Stimulated activated CD8-positive, alpha-beta memory T cell treated with anti-CD3 and anti-CD28 coated beads, Interleukin-15, amount 100 ng/mL, for 1 hour (primary cell): ENCODE measurements around the gene VASH1.
A peak's percentile ranks its signal among the peaks of the same experiment; 100 is the strongest.

Source experiments
- DNase-seq: peaks from one replicate; pipeline ENCODE4 v3.0.0-alpha.2; 2020; ENCODE audit warnings: low read depth

The VASH1 gene

DNA sequence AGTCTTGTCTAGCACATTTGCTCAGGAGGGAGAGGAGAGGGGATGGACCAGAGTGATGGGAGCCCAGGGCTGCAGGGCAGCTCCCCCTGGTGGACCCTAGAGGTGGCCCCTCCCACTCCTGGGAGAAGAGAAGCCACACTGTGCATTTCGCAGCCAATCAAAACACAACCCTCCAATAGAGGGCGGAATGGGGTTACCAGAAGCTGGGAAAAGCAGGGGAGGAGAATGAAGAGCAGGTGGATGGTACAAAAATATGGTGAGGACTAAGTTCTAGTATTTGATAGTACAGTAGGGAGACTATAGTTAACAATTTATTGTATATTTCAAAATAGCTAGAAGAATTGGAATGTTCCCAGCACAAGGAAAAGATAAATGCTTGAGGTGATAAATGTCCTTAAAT is 23.6 kb downstream of the VASH1 start:
- DNase-seq = peak; percentile 12

DNA sequence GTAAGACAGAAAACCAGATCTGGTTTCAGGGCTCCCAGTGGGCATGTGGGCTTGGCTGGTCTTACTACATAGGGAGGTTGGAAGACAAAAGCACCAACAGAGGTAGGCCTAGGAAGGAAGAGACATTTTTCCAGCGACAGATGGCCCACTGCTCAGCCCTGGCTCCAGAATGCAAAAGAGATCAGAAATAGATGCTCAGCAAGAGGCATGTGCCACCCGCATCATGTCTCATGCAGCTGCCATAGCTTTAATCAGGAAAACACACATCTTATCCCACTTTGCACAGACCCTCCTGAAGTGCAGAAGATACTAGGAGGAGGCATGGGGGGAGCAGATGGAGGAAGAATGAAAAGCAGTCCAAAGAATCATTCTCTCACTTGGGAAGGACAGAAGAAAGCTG is 25.3 kb downstream of the VASH1 start:
- DNase-seq = no peak

DNA sequence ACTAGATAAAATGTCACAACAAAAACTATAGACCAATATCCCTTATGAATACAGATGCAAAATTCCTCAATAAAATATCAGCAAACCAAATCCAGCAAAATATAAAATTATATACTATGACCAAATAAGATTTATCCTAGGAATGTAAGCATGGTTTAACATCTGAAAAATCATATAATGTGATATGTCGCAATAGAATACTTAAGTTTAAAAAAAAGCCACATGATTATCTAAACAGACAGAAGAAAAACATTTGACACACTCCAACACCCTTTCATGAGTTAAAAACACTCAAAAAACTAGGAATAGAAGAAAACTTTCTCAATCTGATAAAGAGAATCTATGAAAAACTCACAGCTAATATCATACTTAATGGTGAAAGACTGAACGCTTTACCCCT is 31.2 kb downstream of the VASH1 start:
- no peak for DNase-seq

DNA sequence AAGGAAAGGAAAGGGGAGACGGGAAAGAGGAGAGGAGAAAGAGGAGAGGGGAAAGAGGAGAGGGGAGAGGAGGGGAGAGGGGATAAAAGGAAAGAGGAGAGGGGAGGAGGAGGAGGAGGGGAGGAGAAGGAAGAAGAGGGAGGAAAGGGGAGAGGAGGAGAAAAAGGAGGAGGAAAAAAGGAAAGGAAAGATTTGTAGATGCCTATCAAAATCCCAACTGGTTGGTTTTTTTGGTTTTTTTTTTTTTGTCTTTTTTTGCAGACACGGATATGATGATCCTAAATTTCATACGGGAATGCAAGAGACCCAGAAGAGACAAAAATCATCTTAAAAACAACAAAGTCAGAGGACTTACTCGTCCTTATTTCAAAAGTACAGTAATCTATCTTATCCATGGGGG is 32.1 kb downstream of the VASH1 start:
- no peak for DNase-seq

DNA sequence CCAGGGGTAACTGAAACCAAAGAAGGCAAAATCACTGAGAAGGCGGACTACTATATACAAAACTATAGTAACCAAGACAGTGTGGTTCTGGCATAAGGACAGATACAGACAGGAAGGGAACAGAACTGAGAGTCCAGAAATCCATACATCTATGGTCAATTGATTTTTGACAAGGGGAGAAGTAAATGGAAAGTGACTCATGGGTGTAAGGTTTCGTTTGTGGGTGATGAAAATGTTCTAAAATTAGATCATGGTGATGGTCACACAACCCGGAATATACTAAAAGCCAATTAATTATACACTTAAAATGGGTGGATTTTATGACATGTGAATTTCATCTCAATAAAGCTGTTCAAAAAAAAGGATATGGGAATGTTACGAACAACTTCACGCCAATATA is 32.7 kb downstream of the VASH1 start:
- no peak for DNase-seq

DNA sequence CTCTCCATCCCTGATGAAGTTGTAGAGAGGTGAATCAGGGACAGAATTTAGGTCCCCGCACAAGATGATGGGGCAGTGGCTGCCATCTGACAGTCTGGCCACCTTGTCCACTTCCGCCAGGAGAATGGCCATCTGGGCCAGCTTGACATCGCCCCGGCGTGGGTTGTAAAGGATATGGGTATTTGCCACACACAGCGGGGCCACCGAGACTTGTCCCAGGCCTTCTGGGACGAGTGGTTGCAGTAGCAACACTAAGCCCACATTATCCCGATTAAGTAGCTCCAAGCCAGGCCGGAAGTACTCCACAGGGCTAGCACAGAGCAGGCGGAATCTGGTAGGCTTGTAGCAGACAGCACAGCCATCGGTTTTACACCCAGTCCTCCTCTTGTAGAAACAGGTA is 45.2 kb downstream of the VASH1 start:
- no peak for DNase-seq

DNA sequence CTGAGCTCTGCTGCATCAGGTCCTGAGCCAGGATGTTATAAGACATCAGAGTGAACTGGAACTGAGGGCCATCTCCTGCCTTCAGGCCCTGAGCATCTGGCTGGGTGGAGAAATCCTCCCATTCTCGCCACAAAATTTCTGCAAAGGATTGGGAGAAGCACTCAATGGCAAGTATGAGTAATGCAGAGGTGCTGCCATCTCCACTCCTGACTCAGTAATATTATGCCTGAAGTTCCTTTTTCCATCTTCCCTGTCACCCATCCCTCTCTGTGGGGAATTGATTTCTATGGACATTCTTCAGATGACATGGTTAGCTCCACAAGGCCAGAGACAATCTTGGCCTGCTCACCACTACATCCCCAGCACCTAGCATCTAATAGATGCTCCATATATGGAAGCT is 46.7 kb downstream of the VASH1 start:
- no peak for DNase-seq

DNA sequence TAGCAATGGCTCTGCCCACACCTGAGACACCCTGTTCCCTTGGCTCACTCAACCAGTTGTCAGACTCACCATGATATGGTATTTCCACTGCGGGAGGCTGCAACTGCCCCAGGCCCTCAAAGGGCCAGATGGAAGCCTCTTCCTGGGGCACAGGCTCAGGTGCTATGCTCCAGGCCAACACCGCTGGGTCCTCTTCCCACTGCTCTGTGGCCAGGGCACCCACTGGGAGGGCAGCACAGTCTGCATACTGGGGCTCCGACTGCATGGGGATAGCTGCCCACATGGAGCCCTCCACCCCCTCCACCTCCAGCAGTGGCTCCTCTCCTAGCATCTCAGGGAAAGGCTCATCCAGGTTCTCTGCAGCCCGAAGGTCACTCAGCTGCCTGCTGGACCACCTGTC is 47.7 kb downstream of the VASH1 start:
- DNase-seq = no peak

DNA sequence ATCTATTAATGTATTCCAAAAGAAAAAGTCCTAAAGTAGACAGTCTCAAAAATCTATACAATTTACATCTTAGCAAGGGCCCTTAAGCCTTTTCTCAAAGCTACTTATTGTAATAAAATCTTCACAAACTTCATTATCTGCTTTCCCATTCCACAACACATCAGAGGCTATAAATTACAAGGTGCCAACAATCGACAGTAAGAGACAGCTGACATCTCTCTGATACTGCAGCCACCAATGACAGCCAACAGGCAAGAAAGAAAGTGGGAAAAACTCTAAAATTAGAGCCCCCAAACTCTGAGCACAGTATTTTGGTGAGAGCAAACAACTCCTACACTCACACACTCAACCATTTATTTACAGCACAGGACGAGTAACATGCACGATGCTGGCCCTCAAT is 49.3 kb downstream of the VASH1 start:
- no peak for DNase-seq

DNA sequence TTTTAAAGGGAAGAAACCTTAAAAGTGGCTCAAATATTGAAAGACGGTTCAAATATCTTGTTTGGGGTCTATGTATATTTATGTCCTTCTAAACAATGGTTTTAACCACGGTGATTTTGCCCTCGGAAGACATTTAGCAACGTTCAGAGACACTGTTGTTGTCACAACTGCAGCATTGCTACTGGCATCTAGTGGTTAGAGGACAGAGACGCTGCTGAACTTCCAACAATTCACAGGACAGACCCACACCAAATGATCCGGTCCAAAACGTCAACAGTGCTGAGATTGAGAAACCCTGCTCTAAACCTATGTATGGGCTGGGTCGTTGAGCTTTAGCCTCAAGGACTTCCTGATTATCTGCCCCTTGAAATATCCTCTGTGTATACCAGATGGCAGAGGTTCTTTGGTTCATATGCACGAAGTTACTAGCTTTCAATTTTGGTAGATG is 49.7 kb downstream of the VASH1 start:
- DNase-seq = no peak

DNA sequence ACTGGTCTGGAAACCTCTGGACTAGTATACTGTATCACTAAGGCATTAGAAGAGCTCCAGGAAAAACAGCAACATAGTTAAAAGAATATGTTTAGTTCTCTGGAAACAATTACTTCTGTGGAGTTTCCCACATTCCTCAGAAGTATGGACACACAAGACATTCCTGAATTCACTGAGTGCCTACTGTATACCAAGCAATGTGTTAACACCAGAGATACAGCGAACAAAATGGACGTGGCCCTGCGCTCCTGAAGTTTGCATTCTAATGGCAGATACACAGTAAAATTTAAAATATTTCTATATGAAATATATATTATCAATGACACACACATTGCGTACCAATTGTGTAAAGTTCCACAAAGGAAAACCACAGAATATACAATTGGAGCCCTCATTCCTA is 50.3 kb downstream of the VASH1 start:
- no peak for DNase-seq

DNA sequence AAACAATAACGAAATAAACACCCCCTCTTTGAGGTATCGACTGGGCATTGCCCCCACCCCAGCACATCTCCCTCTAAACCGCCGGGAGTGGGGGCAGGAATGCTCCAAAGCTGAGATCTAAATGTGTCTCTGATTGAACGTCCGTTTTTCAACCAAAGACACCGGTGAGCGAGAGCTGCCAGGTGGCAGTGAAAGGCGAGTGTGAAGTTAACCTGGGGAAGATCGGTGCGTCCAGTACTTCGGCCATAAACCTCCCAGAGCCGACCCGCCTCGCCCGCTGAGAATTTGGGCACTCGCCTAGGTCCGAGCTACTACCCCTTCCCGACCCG is 50.8 kb downstream of the VASH1 start:
- no peak for DNase-seq

DNA sequence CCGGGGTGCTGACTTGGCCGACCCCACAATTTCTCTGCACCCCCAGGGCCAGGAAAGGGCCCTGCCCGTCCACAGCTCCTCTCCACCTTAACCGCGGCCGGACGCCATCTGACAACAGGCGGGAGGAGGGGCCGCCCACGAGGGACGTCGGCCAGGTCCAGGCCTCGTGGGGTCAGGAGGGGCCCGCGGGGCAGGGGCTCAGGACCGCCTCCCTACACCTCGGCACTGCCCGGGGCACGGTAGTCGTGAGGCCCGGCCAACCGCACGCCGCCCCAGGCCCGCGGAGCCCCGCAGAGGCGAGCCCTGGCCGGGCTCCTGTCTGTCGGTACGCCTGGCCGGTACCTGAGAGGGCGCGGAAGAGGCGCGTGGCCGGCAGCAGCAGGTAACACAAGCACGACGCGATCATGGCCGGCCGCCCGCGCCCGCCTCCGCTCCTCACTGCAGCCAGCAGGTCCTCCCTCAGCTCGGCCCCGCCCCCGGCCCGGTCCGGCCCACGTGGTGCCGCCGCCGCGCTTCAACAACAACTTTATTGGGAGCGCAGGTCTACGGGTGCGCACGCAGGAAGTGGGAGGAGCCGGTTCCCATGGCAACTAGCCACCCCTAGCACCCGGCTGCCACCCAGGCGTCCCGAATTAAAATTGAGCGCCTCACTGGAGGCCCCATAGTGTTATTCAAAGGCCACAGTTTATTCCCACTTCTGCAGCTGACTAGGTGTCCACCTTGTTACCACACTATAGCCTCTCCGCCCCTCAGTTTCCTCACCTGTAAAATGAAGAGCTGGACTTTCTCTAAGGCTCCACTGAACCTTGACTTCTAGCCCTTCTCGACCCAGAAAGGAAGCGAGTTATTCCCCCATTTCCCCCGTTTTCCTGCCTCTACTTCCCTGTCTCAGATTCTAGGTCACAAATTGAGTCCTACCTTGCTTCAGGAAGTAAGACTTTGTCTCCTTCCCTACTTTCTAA is 51.4 kb downstream of the VASH1 start, which contains the start of gene ANGEL1:
ANGEL1 (minus strand) TSS at position 461 of the 962 bp plus-strand sequence; CDS start at position 406, 55 bp downstream.
- DNase-seq = peak; percentile 97

DNA sequence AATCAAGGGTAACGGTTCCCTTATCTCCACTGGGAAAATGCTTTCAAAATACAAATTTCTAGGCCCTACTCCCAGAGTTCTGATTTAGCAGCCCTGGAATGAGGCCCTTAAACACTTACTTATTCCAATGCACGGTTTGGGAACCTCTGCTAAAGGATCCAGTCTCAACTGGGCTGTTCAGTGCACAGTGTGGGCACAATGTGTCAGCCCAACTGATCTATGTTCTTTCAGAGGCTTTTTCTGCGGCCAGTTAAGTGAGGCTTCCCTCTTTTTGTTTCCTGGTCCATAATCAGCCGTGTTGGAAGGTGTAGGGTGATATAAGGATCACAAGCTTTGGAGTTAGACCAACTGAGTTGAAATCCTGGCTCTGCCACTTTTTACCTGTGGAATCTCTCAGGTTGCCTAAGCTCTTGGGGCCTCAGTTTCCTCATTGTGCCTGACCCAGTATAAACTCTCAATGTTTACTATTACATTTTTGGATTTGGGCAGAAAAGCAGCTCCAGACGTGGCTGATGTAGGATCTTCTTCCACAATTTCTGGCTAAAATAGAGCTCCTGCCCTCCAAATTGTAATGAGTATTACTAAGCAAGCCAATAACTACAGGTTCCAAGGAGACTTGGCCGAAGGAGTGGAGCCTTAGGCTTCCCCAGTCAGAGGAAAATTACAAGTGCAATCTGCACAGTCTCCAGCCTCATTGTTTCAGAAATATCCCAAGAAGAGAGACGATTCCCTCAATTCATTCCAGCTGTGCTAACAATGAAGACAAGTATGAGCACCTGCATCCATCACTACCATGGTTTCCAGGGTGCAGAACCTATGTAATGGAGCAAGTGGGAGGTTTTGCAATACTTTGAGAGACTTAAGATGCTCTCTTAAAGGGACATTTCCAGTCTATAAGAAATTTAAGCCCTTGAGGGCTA is 53.7 kb downstream of the VASH1 start:
- no peak for DNase-seq

DNA sequence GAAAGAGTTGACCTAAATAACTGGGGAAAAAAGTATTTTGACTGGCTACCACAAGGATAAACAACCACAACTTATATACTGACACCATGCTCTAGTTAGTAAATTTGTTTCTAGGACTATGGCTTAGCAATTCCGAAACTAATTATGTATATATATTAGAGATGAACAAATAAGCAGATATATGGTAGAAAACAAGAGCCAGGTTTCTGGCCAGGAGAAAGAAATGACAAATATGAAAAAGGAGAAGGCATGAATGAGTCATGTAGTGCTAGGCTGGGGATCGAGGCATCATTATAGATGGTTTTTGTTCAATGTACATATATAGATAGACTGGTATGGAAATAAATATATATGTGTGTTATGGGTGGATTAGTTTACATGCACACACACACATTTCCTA is 59.4 kb downstream of the VASH1 start:
- DNase-seq = no peak

DNA sequence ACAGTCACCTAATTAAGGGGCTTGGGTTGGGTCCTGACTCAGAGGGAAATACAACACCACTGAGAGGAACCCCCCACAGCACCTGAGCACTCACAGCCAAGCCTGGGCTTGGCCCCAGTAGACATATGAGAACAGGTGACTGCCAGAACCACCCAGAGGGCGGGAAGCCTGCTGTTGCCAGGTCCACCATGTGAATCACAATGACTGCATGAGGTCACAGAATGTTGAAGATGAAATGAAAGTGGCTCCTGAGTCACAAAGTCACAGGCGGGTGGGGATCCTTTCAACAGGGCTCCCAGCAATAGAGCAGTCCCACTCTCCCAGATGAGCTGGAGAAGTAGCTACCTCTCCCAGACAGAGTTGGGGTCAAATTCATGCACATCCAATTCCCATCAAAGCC is 64.9 kb downstream of the VASH1 start, which contains the start of gene LRRC74A:
LRRC74A (plus strand) TSS at position 287 of the 400 bp plus-strand sequence. CDS start 290 bp downstream, outside the sequence.
- no peak for DNase-seq

DNA sequence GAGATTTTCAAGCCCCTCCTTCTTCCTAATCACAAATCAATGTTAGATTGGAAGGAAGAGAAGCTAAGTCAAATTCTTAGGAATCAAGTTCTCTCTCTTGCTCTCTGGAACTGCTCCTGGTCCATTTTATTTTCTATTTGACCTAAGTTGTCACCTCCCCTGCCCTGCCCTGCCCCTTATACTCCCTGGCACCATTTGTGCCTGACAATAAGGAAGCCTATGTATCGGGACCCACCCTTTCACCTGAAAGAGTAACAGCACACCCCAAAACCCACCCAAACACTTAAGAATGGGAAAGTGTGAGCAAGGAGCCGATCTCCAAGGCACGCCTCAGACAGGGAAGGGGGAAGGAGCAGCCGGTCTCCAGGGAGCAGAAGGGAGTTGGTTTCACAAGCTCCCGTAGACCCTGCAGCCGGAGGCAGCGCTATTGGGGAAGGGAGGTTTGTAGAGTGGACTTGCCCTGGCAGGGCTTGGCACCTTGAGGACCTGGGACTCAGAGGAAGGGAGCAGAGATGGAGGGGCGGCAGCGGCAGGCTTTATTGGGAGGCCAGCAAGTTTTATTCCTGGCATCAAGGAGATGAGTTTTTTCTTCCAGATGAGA is 66.5 kb downstream of the VASH1 start:
- no peak for DNase-seq

DNA sequence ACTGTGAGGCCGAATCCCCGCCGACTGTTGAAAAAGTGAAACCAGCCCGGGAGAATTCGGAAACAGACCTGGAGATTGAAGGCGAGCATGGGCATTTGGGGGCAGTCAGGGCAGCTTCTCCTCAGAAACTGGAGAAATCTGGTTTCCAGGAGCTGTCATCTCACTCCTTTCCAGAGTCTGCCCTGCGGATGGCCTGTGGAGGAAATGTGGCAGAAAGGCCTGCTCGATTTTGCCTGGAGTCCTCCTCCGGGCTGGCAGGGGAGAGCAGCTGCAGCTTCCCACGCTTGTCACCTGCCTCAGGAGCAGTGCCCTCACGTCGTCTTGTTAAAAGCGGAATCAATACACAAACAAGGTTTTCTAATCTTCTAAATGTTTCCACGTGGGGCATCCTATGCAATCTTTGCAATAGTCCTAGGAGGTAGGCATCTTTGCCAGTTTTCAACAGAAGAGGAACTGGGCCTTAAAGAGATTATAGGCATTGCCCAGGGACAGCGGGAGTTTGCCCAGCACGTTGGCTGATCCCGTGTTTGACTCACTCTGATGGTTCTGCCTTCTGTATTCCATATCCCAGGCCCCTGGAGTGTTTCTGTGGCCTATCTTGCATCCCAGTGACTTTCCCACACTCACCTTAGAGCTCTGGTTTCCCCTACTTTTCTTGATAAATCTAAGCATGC is 67.2 kb downstream of the VASH1 start:
- DNase-seq = no peak

DNA sequence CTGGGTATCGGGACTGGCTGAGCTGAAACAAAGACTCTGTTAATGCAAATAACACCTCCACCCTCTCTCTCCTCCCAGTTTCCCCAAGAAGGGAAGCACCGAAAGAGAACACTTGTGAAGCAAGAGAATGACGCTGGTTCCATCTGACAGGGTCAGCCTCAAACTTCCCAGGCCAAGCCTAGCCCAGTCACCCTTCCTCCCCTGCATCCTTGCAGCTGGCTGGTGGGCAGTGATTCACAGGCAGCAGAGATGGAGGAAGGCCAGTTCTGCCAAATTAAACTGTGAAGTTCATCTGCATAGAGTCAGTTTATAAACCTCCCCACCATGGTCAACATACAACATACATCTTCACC is 67.7 kb downstream of the VASH1 start:
- no peak for DNase-seq

DNA sequence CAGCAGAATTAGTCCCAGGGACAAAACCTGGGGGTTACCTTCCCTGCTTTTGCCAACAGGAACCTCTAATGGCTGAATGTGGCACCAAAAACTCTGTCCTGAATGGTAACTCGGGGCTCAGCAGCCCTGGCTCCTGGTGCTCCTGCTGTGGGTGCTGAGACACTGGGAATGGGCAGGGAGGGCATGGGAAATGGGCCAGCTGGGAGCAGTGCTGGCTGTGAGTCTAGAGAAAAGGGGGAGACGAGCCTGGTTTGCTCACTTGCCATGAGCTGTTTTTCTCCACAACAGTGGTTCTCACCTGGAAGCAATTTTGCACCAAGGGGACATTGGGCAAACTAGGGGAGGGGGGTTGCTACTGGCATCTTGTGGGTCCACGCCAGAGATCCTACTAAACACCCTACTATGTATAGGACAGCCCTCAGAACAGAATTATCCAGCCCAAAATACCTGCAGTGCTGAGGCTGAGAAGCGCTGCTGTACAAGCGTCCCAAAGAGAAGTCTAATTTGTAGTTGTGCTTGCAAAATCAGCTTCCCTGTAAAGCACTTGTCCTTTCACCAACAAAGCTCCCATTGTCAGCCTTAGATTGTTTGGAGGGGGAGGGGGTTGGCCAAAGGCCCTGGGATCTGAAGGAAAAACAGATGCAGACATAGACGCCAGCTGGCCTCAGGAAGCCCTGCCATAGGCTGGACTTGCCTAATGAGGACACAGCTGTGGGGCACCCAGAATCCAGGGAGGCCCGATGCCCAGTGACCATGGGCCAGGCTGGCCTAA is 68.6 kb downstream of the VASH1 start:
- no peak for DNase-seq

DNA sequence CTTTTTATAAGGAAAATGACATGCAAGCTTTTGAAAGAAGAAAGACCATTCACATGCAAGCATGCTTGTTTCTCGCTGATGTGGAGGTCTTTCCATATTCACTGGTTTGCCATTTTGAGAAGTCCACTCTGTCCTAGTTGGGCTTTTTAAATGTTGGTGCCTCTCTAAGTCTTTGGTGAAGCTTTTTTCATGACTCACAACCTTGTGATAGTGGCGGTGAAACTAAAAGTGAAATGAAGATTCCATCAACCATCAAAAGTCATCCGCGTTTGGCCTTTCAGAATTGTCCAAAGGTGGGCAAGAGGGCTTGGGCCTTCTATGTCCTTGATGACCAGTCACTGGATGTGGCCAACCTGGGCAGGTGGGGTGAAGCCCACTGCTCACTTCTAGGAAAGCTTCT is 69.3 kb downstream of the VASH1 start:
- no peak for DNase-seq
